HG03159 (cell line): Measurements from ENCODE around the gene SSX5.
"Not testable (repeated sequence)": the region's sequence is repeated elsewhere in the genome, so short reads cannot be mapped to it uniquely, and the experiment has no call there.

ENCODE experiments used
- ATAC-seq: cut with Tn5 transposase; IDR thresholded peaks from one replicate; pipeline ENCODE4 v1.9.1; 2021; ENCODE audit warnings: mild to moderate bottlenecking, moderate library complexity; ENCODE audit not compliant: unreplicated experiment

The SSX5 gene

GRCh38 chrX:48196745-48197201 lies at the start of gene SSX5:
SSX5 (minus strand) TSS chrX:48196795; CDS start chrX:48195358, 1,437 bp downstream.
- ATAC-seq = no peak

GRCh38 chrX:48224196-48224595 lies 27.6 kb upstream of the SSX5 start:
- ATAC-seq = not testable (repeated sequence)

GRCh38 chrX:48214341-48214740 lies 17.7 kb upstream of the SSX5 start:
- ATAC-seq = not testable (repeated sequence)

GRCh38 chrX:48190024-48190423 lies 6.6 kb downstream of the SSX5 start:
- not testable (repeated sequence) for ATAC-seq

GRCh38 chrX:48181882-48182281 lies 14.7 kb downstream of the SSX5 start:
- not testable (repeated sequence) for ATAC-seq

GRCh38 chrX:48180811-48181210 lies 15.8 kb downstream of the SSX5 start:
- ATAC-seq = no peak

GRCh38 chrX:48179691-48180090 lies 16.9 kb downstream of the SSX5 start:
- no peak for ATAC-seq

- ATAC-seq = not testable (repeated sequence)
Measured at GRCh38 chrX:48166322-48166721, 30.3 kb downstream of the SSX5 start.

GRCh38 chrX:48165241-48165640 lies 31.4 kb downstream of the SSX5 start:
- no peak for ATAC-seq

GRCh38 chrX:48156014-48156413 lies 40.6 kb downstream of the SSX5 start:
- no peak for ATAC-seq

- ATAC-seq = no peak
Measured at GRCh38 chrX:48154796-48155195, 41.8 kb downstream of the SSX5 start.

GRCh38 chrX:48153769-48154168 lies 42.8 kb downstream of the SSX5 start:
- no peak for ATAC-seq

- ATAC-seq = not testable (repeated sequence)
Measured at GRCh38 chrX:48142697-48143096, 53.9 kb downstream of the SSX5 start.

- ATAC-seq = not testable (repeated sequence)
Measured at GRCh38 chrX:48141810-48142508, 54.6 kb downstream of the SSX5 start.

GRCh38 chrX:48139076-48139475 lies 57.5 kb downstream of the SSX5 start:
- not testable (repeated sequence) for ATAC-seq
